SU-DHL-6 (cell line): ENCODE results near the gene RAB11A.

Experiments
- EZH2phosphoT487 ChIP-seq: fragments of 200-600 bp; sonication (generic), shearing (Covaris generic); conservative IDR thresholded peaks from 2 replicates; pipeline ENCODE4 v1.6.1; 2018; ENCODE audit warnings: mild to moderate bottlenecking, antibody characterized with exemption, low read length, moderate library complexity, mixed read lengths
- TF ChIP-seq, protein P1 (sequence below): fragments of 200-600 bp; sonication (generic); IDR thresholded peaks from one replicate; pipeline ENCODE4 v1.5.1; 2017; ENCODE audit warnings: antibody characterized with exemption, mild to moderate bottlenecking, low read length, moderate library complexity; ENCODE audit not compliant: insufficient read depth, poor library complexity, severe bottlenecking

DNA sequence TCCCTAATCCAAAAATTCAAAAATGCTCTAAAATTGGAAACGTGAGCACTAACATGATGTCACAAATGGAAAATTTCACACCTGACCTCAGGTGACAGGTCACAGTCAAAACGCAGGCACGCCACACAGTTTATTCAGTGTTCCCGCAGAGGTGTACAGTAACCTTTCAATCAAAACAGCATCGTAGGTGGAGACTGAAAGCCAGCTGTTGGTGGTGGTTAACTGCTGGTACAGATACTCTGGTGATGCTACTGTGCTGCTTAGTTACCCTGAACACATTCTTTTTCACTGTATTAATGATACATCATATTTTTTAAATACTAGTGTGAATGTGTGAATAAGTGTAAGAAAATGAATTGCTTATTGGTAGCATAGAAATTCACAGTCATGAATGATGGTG, 23.8 kb downstream of the RAB11A start:
- TF ChIP-seq EZH2phosphoT487, result no peak
- TF ChIP-seq, protein P1, sequence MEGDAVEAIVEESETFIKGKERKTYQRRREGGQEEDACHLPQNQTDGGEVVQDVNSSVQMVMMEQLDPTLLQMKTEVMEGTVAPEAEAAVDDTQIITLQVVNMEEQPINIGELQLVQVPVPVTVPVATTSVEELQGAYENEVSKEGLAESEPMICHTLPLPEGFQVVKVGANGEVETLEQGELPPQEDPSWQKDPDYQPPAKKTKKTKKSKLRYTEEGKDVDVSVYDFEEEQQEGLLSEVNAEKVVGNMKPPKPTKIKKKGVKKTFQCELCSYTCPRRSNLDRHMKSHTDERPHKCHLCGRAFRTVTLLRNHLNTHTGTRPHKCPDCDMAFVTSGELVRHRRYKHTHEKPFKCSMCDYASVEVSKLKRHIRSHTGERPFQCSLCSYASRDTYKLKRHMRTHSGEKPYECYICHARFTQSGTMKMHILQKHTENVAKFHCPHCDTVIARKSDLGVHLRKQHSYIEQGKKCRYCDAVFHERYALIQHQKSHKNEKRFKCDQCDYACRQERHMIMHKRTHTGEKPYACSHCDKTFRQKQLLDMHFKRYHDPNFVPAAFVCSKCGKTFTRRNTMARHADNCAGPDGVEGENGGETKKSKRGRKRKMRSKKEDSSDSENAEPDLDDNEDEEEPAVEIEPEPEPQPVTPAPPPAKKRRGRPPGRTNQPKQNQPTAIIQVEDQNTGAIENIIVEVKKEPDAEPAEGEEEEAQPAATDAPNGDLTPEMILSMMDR, result no peak
